NCI-H1417 treated with DMSO at 0.1 percent for 48 hours (cell line): ENCODE measurements around the gene SCT.

Source experiments
- DNase-seq: peaks from one replicate; lab custom pipeline; 2025; lab: John Stamatoyannopoulos, UW

The SCT gene

DNA sequence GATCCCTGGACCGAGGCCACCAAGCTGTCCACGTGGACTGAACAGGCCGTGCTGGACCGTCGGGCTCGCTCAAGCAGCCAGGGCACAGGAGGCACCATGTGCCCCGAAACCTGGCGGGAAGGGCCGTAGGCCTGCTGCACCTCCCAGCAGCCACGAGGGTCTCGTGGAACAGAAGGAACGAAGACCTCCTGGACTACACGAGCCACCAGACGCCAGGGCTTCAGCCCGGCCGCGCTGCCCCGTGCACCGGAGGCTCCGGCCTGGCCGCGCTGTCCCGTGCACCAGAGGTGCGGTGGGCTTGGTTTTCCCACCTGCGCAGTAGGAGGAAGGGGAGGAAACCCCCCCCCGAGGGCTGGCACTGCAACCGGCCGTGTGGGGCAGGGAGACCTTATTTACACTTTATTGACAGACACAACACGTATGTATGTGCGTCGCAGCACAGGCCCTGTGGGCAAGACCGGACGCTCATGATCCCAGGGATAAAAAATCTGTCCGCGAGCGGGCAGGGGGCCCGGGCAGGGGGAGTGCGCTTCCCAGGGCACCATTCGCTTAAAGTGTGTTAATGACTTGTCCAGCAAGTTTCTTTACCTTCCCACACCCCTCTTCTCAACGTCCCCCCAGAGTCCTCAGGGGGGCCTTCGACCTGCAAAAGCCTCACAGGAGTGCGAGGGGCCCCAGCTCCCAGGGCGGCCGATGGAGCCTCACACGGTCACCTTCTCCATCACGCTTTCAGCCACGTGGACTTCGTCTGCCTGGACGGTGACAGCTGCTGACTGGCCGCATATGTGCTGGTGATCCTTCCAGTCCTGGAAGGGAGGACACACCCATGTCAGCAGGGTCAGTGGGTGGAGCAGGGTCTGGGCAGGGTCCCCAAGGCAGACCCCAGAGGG lies 17.1 kb upstream of the SCT start:
- DNase-seq, result no peak

DNA sequence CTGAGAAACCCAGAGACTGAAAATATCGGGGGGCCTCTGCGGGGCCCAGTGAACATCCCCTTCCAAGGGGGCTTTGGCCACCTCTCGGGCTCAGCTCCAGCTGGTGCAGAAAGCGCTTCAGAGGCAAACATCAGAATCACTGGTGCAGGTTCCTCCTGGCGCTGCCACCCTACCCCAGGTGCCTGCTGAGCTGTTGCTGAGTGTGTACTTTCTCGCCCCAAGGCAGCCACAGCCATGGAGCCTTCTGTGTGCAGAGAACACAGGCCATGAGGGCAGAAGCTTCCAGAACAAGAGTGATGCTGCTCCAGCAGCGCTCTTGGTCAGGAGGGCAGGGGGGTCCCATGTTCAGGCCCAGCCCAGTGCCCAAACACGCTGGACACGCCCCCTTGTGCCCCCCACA lies 16.4 kb upstream of the SCT start:
- DNase-seq, result no peak

DNA sequence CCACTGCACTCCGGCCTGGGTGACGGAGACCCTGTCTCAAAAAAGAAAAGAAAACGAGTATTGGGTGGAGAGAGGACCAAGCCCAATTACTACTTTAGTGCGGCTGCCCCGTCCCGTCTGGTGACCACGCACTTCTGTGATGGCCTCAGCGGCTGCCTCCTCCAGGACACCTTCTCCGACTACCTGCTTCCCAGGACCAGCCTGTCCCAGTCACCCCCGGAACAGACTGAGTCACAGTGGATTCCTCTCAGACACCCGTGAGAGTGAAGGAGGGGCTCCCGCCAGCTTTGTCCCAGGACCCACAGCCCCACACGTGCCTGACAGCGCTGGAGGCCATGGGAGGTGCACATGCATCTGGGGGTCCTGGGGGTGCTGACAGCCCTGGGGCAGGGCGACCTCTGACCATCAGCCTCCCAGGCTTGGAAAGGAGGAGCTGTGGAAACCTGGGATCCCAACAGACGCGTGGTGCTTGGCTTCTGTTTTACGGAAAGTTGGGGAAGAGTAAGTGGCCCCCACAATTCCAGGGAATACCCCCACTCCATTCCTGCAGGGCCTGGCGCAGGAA lies 14.9 kb upstream of the SCT start:
- DNase-seq, result no peak

DNA sequence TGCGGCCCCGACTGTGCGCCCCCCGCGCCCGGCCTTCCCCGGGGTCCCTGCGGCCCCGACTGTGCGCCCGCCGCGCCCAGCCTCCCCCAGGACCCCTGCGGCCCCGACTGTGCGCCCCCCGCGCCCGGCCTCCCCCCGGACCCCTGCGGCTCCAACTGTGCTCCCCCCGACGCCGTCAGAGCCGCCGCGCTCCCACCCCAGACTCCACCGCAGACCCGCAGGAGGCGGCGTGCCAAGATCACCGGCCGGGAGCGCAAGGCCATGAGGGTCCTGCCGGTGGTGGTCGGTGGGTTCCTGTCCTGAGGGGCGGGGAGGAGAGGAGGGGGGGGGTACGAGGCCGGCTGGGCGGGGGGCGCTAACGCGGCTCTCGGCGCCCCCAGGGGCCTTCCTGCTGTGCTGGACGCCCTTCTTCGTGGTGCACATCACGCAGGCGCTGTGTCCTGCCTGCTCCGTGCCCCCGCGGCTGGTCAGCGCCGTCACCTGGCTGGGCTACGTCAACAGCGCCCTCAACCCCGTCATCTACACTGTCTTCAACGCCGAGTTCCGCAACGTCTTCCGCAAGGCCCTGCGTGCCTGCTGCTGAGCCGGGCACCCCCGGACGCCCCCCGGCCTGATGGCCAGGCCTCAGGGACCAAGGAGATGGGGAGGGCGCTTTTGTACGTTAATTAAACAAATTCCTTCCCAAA lies 13.2 kb upstream of the SCT start:
- DNase-seq, result no peak

DNA sequence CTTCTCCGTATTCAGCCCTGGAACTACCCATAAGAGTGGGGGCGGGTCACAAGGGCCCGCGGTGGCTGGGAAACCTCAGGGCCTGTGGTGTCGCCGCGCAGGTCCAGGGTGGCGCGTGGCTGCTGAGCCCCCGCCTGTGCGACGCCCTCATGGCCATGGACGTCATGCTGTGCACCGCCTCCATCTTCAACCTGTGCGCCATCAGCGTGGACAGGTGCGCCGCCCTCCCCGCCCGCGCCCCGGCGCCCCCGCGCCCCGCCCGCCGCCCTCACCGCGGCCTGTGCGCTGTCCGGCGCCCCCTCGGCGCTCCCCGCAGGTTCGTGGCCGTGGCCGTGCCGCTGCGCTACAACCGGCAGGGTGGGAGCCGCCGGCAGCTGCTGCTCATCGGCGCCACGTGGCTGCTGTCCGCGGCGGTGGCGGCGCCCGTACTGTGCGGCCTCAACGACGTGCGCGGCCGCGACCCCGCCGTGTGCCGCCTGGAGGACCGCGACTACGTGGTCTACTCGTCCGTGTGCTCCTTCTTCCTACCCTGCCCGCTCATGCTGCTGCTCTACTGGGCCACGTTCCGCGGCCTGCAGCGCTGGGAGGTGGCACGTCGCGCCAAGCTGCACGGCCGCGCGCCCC lies 12.5 kb upstream of the SCT start:
- DNase-seq, result no peak

DNA sequence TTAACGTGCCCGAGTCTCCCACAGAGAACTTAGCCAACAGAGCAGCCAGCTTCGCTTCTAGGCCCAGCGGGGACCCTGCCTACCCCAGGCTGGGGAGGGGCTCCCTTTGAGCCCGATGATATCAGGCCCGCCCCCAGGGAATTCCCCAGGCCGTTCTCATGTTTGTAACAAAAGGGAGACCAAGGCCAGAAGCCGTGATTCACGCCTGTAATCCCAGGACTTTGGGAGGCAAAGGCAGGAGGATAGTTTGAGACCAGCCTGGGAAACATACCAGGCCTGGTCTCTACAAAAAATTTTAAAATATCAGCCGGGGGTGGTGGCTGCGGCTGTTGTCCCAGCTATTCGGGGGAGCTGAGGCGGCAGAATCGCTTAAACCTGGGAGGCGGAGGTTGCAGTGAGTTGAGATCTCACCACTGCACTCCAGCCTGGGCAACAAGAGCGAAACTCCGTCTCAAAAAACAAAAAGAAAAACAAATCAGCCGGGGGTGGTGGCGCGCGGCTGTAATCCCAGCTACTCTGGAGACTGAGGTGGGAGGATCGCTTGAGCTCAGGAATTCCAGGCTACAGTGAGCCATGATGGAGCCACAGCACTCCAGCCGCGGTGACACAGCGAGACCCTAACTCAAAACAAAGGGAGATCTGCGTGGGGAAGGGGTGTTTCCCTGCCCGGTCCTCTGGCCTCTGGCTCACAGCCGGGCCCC lies 11.8 kb upstream of the SCT start:
- DNase-seq, result no peak

DNA sequence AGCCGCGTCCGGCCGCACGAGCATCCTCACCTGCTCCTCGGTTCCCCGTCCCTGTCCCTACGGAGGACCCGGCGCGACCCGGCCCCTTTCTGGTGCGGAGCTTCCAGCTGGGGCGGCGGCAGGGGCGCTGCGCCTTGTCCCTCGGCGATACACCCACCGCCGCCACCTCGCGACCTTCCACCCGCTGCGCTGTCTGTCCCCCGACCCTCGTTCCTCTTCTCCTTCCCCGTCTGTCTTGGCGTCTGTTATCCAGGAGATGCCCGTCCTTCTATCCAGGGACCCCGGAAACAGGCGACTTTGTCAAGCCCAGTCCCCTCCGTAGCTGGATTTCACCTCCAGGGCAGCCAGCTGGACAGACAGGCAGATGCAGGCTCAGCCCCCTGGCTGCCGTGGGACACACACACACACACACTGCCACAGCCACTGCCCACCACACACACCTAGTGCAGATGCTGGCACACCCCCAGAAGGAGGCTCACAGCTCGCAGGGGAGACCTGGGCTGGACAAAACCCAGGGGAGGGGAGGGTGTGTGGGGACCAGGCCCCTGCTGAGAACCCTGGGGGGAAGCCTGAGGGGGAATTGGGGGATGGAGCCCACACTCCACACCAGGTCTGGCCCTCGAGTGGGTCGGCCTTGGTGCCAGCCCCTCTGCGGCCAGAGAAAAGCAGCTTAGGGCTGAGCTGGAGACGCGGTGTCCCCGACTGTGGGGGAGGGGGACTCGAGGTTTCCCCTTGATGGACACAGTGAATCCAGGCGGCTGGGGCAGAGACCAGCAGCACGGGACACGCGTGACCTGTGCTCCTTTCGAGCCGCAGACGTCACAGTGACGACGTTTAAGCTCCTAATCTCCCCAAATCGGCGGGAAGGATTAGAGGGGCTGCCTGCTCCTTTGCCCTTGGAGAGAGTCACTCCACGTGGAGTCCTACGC lies 10.9 kb upstream of the SCT start:
- DNase-seq, result no peak

DNA sequence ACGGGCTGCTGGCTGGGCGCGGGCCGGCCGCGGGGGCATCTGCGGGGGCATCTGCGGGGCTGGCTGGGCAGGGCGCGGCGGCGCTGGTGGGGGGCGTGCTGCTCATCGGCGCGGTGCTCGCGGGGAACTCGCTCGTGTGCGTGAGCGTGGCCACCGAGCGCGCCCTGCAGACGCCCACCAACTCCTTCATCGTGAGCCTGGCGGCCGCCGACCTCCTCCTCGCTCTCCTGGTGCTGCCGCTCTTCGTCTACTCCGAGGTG lies 10.3 kb upstream of the SCT start:
- no peak for DNase-seq

DNA sequence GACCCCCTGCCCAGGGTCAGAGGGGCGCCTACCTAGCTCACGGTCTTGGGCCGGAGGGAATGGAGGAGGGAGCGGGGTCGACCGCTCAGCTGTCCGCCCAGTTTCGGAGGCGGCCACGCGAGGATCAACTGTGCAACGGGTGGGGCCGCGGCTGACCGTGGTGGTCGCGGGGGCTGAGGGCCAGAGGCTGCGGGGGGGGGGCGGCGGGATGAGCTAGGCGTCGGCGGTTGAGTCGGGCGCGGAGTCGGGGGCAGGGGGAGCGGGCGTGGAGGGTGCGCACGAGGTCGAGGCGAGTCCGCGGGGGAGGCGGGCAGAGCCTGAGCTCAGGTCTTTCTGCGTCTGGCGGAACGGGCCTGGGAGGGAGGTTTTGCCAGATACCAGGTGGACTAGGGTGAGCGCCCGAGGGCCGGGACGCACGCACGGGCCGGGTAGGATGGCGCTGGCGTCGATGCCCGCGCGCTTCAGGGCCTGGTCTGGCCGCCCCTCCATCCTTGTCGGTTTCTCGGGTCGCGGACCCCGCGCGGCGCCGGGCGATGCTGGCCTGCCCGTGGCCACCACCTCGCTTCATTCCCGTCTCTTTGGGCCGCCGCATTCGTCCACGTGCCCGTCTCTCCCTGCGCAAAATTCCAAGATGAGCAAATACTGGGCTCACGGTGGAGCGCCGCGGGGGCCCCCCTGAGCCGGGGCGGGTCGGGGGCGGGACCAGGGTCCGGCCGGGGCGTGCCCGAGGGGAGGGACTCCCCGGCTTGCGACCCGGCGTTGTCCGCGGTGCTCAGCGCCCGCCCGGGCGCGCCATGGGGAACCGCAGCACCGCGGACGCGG lies 9.7 kb upstream of the SCT start, which contains the start of gene DRD4:
TSS of gene DRD4 (plus strand) at position 759 of the 822 bp plus-strand sequence. CDS start at position 795, 36 bp downstream.
- DNase-seq, result no peak

DNA sequence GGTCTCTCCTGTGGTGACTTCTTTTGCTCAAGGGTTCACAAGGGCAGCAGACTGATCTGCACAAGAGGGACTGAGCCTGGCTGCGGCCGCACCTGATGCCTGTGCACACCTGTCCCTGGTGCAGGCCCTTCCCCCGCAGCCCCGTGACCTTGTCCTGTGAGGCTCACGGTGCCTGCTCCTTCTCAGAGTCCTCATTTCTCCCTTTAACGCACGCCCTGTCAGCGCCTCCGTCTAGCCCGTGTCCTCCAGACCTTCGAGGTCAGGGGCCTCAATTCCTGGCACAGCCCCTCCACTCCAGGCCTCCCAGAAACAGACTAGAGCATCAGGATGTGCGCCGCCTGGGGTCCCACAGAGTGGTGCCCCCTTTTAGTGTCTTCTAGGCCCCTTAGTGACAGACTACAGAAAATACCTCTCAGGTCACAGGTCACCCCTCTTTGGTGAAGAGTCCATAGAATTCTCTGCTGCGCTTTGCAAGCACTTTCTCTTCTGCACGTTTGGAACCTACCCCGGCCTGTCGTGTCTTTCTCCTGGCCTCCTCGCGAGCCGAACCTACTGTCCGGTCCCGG lies 9.0 kb upstream of the SCT start:
- DNase-seq, result no peak

DNA sequence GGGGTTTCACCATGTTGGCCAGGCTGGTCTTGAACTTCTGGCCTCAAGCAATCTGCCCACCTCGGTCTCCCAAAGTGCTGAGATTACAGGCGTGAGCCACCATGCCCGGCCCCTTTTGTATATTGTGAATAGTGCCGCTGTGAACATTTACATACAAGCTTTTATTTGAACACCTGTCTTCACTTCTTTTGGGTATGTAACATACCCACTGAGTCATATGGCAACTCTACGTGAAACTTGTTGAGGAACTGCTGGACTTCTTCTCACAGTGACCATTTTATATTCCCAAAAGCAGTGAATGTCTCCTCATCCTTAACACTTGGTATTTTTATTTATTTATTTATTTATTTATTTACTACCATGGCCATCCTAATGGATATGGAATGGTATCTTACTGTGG lies 3.9 kb upstream of the SCT start:
- DNase-seq, result no peak

DNA sequence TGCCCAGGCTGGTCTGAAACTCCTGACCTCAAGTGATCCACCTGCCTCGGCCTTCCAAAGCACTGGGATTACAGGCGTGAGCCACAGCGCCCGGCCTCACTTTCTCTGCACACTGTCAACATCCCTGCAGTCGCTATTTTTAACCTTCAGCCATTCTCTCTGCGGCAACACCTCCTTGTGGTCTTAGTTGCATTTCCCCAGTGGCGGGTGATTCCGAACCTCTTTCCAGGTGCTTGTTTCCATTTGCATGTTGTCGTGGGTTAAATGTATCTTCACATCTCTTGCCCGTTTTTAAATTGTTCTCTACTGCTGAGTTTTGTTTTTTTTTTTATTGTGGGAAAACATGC lies 2.2 kb upstream of the SCT start:
- DNase-seq, result no peak

DNA sequence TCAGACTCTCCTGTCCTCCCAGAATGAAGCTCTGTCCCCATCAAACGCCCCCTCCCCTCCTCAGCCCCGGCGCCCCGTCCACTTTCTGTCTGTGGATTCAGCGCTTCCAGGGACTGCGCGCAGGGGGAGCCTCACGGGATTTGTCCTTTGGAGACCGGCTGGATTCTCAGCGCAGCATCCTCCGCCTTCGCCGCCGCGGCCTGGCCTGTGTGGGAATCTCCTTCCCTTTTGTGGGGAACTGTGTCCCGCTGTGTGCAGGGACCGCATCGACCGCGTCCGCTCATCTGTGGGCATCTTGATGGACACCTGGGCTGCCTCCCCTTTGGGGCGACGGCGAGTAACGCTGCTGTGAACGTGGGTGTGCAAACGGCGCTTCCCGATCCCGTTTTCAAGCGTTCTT lies 1.1 kb upstream of the SCT start:
- DNase-seq, result no peak

DNA sequence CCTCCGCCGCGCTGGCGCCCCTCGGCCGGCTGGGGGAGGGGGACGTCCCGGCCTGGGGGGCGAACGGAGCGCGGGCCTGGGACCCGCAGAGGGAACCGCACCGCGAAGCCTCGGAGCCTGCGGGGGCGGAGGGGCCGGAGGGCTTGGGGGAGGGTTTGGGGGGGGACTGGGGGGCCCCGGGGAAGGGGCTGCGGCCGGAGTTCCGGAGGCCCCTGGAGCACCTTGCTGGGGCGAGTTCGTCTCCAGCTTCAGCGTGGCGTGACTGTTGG lies 261 bp upstream of the SCT start:
- DNase-seq, result no peak

DNA sequence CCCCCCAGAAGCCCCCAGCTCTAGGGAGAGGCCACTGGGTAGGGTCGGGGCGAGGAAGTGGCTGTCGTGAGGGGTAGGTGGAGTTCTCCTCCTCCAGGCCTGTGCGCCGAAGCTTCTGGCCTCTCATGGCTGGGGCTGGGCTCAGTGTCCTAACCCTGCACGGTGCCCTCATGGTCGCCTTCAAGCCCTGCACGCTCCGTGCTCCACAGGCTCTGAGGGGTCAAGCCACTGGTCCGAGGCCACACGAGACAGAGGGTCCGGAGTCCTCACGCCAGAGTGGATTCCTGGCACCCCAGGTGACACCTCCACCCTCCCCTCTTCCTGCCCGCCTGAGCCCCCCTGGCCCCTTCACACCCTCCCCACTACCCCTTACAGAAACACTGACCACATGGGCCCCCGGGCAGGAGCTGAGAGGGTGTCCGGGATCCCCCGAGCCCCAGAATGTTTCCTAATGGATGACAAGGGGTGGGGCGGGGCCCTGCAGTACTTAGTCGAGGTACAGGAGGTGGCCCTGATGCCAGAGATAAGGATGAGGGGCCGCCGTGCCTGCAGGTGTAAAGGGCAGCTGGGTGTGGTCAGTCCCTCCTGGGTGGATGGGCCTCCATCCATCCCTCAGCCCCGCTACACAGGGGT lies 1.2 kb downstream of the SCT start:
- no peak for DNase-seq

DNA sequence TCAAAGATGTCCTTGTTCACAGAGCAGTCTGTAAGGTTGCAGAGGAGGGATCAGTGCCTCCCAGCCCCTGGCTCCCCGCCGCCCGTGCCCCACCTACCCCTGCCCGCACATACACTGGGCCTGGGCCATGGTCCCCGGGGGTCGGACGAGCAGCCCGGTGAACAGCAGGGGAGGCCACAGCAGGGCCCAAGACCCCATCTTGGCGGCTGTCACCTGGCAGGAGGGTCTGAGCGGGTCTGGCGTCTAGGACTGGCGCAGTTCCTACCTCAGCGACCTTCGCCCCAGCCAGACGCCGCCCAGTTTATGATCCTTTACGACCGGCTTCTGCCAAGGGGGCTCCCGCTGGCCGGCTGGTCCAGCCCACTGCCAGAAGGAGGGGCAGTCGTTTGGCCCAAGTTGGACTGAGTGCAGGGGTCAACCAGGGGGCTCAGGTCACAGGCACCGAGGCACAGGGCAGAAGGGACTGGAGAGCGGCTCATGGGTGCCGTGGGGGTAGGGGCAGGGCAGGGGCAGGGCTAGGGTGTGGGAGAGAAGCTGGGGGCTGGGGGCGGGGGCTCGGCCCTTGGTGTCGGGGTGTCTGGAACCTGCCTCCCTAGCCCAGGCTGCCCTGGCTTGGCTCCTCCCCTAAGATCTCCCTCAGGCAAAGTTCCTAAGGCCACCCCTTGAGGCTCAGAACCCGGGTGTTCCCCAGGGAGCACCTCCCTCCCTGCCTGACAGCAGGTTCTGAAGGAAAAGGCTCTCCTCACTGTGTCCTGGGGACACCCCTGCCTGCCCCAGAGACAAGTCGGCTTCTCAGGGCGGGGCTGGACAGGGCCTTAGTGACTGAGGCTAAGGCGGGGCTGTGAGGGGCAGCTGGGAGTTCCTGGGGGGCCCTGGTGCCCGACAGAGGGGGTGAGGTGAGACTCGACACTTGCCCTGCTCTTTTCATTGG lies 2.0 kb downstream of the SCT start, which contains the start of gene CDHR5:
TSS of gene CDHR5 (minus strand) at position 251 of the 931 bp plus-strand sequence. CDS start at position 198, 53 bp downstream.
- no peak for DNase-seq

DNA sequence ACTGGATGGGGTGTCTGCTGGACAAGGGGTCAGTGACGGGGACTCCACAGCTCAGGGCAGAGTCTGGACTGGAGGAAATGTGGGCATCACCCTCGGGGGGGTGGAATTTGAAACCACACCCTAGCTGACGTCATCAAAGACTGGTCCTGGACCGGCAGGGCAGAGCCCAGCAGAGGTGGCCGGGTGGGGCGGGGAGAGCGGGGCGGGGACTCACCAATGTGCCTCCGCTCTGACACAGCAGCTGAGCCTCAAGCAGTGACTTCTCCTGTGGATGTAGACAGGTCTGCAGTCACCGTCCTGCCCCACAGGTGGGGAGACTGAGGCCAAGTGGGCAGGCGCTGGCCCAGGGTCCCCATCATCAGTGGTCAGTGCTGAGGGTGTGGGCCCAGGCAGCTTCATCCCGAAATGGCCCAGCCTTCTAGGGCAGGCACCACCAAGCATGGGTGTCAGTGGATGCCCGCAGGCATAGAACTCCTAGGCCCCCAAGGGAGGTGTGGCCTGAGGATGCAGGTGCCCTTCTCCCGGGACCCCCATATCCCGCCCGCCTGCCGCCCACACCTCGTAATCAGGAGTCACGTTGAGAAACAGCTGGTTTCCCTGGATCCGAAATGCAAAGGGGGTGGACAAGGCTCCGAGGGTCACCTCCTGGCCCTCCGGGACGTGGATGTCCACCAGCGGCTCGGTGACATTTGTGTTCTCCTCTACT lies 2.8 kb downstream of the SCT start:
- DNase-seq, result no peak

DNA sequence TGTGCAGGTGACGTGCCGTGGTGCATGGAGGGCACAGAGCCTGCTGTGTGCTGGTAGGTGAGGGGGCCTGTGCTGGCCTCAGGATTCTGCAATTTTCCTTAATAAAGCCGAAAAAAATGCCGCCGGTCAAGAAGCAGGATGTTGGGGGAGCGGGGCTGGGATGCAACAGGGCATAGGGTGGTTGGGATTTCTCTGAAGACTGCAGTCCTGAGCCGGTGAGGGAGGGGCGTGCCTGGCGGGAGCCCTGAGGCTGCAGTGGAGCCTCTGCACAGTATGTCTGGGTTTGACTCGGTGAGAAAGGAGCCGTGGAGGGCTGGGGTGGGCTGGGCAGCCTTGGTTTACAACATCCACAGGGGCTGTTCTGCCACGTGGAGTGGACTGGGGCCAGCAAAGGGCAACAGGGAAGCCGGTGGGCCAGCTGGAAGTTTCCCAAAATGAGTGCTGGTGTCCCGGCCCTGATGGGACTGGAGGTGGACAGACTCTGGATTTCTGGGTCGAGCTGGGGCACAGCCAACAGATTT lies 3.6 kb downstream of the SCT start:
- DNase-seq, result no peak
